ENCODE data around the gene FTO.

DNA sequence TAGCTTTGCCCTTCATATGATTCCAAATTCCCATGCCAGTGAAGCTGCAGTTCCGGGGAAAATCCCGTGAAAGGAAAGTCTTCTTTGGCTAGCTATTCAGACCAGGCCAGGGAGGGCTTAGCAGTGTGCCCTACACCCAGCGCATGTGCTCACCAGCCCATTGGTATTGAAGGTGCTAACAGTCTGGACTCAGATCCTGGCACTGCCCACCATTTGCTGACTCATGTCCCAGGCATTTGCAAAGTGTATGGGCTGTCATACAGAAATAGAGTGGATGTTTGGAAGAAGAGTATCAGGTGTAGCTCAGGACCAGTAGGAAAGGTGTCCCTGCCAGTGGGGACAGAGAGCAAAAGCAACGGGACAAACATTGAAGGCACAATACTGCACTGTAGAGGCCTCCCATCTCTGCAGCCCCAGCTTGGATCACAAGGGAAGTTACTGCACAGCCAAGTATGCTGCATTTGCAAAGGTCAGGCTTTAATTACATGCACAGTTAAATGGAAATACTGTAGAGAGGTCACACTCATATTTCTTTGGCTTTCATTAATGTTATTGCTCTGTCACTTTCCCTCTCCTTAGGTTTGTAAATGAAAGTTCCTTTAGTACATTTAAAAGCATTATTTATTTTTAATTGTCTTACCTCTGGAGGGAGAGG, 362.6 kb downstream of the FTO start:
- TF ChIP-seq, protein P1, sequence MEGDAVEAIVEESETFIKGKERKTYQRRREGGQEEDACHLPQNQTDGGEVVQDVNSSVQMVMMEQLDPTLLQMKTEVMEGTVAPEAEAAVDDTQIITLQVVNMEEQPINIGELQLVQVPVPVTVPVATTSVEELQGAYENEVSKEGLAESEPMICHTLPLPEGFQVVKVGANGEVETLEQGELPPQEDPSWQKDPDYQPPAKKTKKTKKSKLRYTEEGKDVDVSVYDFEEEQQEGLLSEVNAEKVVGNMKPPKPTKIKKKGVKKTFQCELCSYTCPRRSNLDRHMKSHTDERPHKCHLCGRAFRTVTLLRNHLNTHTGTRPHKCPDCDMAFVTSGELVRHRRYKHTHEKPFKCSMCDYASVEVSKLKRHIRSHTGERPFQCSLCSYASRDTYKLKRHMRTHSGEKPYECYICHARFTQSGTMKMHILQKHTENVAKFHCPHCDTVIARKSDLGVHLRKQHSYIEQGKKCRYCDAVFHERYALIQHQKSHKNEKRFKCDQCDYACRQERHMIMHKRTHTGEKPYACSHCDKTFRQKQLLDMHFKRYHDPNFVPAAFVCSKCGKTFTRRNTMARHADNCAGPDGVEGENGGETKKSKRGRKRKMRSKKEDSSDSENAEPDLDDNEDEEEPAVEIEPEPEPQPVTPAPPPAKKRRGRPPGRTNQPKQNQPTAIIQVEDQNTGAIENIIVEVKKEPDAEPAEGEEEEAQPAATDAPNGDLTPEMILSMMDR (IDR thresholded peaks at IDR 0.05), result no peak
- no peak for TF ChIP-seq ZFX (IDR thresholded peaks at IDR 0.05; ENCODE audit: borderline replicate concordance)
